Trophoblast cell (in vitro differentiated cells and primary cell): ENCODE results near the gene RAPGEFL1.

Experiments used
- DNase-seq, 2 donors: peaks; one replicate each; pipeline ENCODE4 v3.0.0-alpha.2; 2016
- H2AFZ ChIP-seq: 2 replicates; pipeline ENCODE4 v1.6.1; 2013; ENCODE audit warnings: low read length, moderate library complexity, mild to moderate bottlenecking; ENCODE audit not compliant: insufficient read depth, poor library complexity
- H2AK5ac ChIP-seq: 2 replicates; pipeline ENCODE4 v1.6.1; 2013; ENCODE audit warnings: mild to moderate bottlenecking, low read length
- H2BK120ac ChIP-seq: 2 replicates; pipeline ENCODE4 v1.6.1; 2013; ENCODE audit warnings: low read length, mild to moderate bottlenecking, moderate library complexity; ENCODE audit not compliant: insufficient read depth, poor library complexity
- H2BK12ac ChIP-seq: 2 replicates; pipeline ENCODE4 v1.6.1; 2013; ENCODE audit warnings: mild to moderate bottlenecking, low read length, moderate library complexity
- H2BK5ac ChIP-seq: 2 replicates; pipeline ENCODE4 v1.6.1; 2013; ENCODE audit warnings: low read length, low read depth, moderate library complexity, mild to moderate bottlenecking; ENCODE audit not compliant: poor library complexity
- H3K14ac ChIP-seq: 2 replicates; pipeline ENCODE4 v1.6.1; 2013; ENCODE audit warnings: mild to moderate bottlenecking, low read length
- H3K18ac ChIP-seq: 2 replicates; pipeline ENCODE4 v1.6.1; 2013; ENCODE audit warnings: mild to moderate bottlenecking, low read length
- H3K23ac ChIP-seq: 2 replicates; pipeline ENCODE4 v1.6.1; 2013; ENCODE audit warnings: low read length
- H3K27ac ChIP-seq: 2 replicates; pipeline ENCODE4 v1.5.1; 2013; ENCODE audit warnings: low read depth, mild to moderate bottlenecking, inconsistent platforms, low read length, moderate library complexity
- H3K27me3 ChIP-seq: 2 replicates; pipeline ENCODE4 v1.6.1; 2013; ENCODE audit warnings: inconsistent platforms, mild to moderate bottlenecking, low read length, moderate library complexity; ENCODE audit not compliant: insufficient read depth
- H3K36me3 ChIP-seq, 2 experiments: 1 replicate in 1 of 2; 2 replicates in 1 of 2; pipeline ENCODE4 v1.6.1; 2013; ENCODE audit warnings: low read length in 2 of 2, mild to moderate bottlenecking in 2 of 2, moderate library complexity in 1 of 2; ENCODE audit not compliant: insufficient read depth in 2 of 2, control insufficient read depth in 1 of 2
- H3K4ac ChIP-seq: 2 replicates; pipeline ENCODE4 v1.6.1; 2013; ENCODE audit warnings: low read depth, mild to moderate bottlenecking, low read length, moderate library complexity
- H3K4me1 ChIP-seq, 2 experiments: 1 replicate in 1 of 2; 2 replicates in 1 of 2; pipeline ENCODE4 v1.6.1; 2013; ENCODE audit warnings: low read length in 2 of 2, mild to moderate bottlenecking in 2 of 2, moderate library complexity in 1 of 2; ENCODE audit not compliant: insufficient read depth in 2 of 2, control insufficient read depth in 1 of 2
- H3K4me2 ChIP-seq: 2 replicates; pipeline ENCODE4 v1.6.1; 2013; ENCODE audit warnings: inconsistent platforms, mild to moderate bottlenecking, low read length, moderate library complexity
- H3K4me3 ChIP-seq: 2 replicates; pipeline ENCODE4 v1.5.1; 2013; ENCODE audit warnings: mild to moderate bottlenecking, low read depth, low read length, inconsistent platforms
- H3K79me1 ChIP-seq: one replicate; pipeline ENCODE4 v1.6.1; 2013; ENCODE audit warnings: low read length
- H3K79me2 ChIP-seq: 2 replicates; pipeline ENCODE4 v1.6.1; 2013; ENCODE audit warnings: low read length, mild to moderate bottlenecking; ENCODE audit not compliant: control insufficient read depth, insufficient read depth, poor library complexity
- H3K9ac ChIP-seq: 2 replicates; pipeline ENCODE4 v1.6.1; 2013; ENCODE audit warnings: mild to moderate bottlenecking, low read length
- H3K9me3 ChIP-seq: 2 replicates; pipeline ENCODE4 v1.6.1; 2013; ENCODE audit warnings: low read depth, mild to moderate bottlenecking, control low read depth, inconsistent platforms, low read length; ENCODE audit not compliant: insufficient read depth
- H4K12ac ChIP-seq: 2 replicates; pipeline ENCODE4 v1.6.1; 2013; ENCODE audit warnings: low read depth, mild to moderate bottlenecking, low read length, moderate library complexity
- H4K8ac ChIP-seq: 2 replicates; pipeline ENCODE4 v1.6.1; 2013; ENCODE audit warnings: low read depth, mild to moderate bottlenecking, low read length, moderate library complexity
- H4K91ac ChIP-seq: one replicate; pipeline ENCODE4 v1.6.1; 2013; ENCODE audit warnings: low read depth, mild to moderate bottlenecking, low read length, moderate library complexity
- WGBS: extraction: QIAGEN DNeasy Blood & Tissue Kit; methylation state at CpG from one replicate; pipeline ENCODE4 v1.1.7; 2013; ENCODE audit warnings: missing lambda C conversion rate; ENCODE audit not compliant: insufficient read length, insufficient coverage; ENCODE audit errors: extremely low coverage; 5-methylcytosine and 5-hydroxymethylcytosine counted together

Gene RAPGEFL1

DNA sequence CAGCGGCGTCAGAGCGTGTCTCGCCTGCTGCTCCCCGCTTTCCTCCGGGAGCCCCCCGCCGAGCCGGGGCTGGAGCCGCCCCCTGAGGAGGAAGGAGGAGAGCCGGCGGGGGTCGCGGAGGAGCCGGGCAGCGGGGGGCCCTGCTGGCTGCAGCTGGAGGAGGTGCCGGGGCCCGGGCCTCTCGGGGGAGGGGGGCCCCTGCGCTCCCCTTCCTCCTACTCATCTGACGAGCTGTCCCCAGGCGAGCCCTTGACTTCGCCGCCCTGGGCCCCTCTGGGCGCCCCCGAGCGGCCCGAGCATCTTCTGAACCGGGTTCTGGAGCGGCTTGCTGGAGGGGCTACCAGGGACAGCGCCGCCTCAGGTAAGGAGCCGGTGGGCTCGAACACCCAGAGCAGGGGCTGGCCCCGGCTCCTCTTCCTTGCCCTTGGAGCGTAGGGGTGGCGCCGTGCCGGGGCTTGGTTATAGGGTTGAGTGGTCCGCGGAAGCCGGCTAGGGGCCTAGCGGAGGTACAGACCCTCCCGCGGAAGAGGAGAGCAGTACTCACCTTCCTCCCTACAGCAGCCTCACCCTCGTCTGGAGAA is 841 bp downstream of the RAPGEFL1 start:
- no peaks in the 10 kb centered on the region for H3K79me2 ChIP-seq
- no peak overlapping the region for H2AK5ac ChIP-seq
- peaks cover 0 to 5% of the 10 kb centered on the region in 2 experiments for H3K4me1 ChIP-seq
- H3K18ac ChIP-seq, result no peak overlapping the region
- H3K23ac ChIP-seq, result no peak overlapping the region
- H3K4ac ChIP-seq, result no peak overlapping the region
- no peak overlapping the region for H2AFZ ChIP-seq
- WGBS, result no CpG with 5 or more reads among the region's 46 CpGs
- H3K79me1 ChIP-seq, result peaks cover 3% of the 10 kb centered on the region
- no peak for DNase-seq
- H3K4me3 ChIP-seq, result no peak overlapping the region
- H3K9me3 ChIP-seq, result no peaks in the 10 kb centered on the region
- peak overlapping the region; percentile 99 for H3K4me2 ChIP-seq
- no peak overlapping the region for H3K14ac ChIP-seq
- H4K12ac ChIP-seq, result no peak overlapping the region
- H3K9ac ChIP-seq, result no peak overlapping the region
- no peak overlapping the region for H4K91ac ChIP-seq
- no peak overlapping the region for H2BK120ac ChIP-seq
- peaks cover 6 to 9% of the 10 kb centered on the region in 2 experiments for H3K36me3 ChIP-seq
- no peaks in the 10 kb centered on the region for H3K27me3 ChIP-seq
- no peak overlapping the region for H3K27ac ChIP-seq
- H2BK12ac ChIP-seq, result no peak overlapping the region
- H4K8ac ChIP-seq, result no peak overlapping the region
- no peak overlapping the region for H2BK5ac ChIP-seq

DNA sequence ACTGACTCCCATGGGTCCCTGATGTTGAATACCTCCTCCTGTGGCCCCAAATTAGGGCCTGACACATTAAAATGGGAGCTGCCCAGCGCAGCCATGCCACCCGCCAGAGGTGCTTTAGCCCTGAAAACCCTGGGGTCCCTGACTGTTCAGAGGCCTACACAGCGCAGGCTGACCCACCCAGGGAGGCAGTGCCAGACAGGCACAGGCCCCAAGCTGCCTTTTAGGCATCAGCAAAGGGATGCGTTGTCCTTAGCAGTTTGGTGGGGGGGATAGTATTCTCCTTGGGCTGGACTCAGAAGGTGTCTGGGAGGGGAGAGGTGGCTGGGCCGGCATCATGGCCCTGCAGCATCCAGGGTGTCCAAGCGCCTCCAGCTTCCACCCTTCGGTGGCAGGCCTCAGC is 1.4 kb downstream of the RAPGEFL1 start:
- Histone ChIP-seq H3K79me1 (peaks cover 3% of the 10 kb centered on the region), H3K4me2 (no peak overlapping the region), H3K4me1 (peaks cover 0 to 5% of the 10 kb centered on the region in 2 experiments), H3K27me3 (no peaks in the 10 kb centered on the region), H4K8ac (no peak overlapping the region), H2AFZ (no peak overlapping the region), H3K27ac (no peak overlapping the region), H4K91ac (no peak overlapping the region), H3K23ac (no peak overlapping the region), H2BK120ac (no peak overlapping the region), H3K4ac (no peak overlapping the region), H3K9me3 (no peaks in the 10 kb centered on the region), H3K9ac (no peak overlapping the region), H2AK5ac (no peak overlapping the region), H3K36me3 (peaks cover 6 to 9% of the 10 kb centered on the region in 2 experiments), H3K18ac (no peak overlapping the region), H4K12ac (no peak overlapping the region), H3K79me2 (no peaks in the 10 kb centered on the region), H3K14ac (no peak overlapping the region), H3K4me3 (no peak overlapping the region), H2BK12ac (no peak overlapping the region), H2BK5ac (no peak overlapping the region)
- WGBS, result no CpG with 5 or more reads among the region's 7 CpGs
- no peak for DNase-seq

DNA sequence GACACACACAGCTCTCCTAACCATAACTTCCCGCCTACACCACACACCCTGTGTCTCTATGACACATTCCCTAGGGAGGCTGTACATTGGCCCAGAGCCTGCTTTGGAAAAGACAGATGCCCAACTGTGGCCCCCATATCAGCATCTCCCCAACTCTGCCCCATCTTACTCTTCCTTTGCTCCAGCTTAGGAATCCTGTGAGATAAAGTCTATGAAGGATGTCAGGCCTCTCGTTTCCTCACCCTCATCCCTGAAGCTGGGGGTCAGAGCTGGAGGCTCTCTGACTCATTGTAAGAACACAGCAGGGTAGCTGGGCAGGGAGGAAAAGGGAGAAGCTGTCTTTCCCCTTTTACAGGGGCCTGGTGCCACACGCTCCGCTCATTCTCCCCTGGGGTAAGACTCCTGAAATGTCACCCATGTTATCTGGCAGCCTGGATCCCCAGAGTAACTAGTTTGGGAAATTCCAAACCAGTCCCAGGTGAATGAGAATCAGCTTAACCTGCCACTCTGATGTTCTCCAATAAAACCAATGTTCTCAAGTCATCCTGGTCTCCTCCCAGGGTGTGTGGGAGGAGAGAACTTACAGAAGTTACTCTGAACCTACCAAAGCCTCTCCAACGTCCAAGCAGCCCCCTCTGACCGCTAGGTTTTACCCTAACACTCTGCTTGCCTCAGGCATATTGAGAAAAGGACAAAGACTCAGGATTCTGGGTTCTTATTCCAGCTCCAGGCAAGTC is 2.8 kb downstream of the RAPGEFL1 start:
- Histone ChIP-seq H3K23ac (no peak overlapping the region), H4K8ac (no peak overlapping the region), H4K91ac (no peak overlapping the region), H3K36me3 (peaks cover 3 to 4% of the 10 kb centered on the region in 2 experiments), H3K9me3 (no peaks in the 10 kb centered on the region), H3K27me3 (no peaks in the 10 kb centered on the region), H3K27ac (no peak overlapping the region), H3K9ac (no peak overlapping the region), H3K4ac (no peak overlapping the region), H2AK5ac (no peak overlapping the region), H3K79me2 (no peaks in the 10 kb centered on the region), H3K79me1 (peaks cover 3% of the 10 kb centered on the region), H3K4me1 (peaks cover 0 to 5% of the 10 kb centered on the region in 2 experiments), H4K12ac (no peak overlapping the region), H2BK120ac (no peak overlapping the region), H2BK5ac (no peak overlapping the region), H2AFZ (no peak overlapping the region), H3K4me3 (no peak overlapping the region), H3K18ac (no peak overlapping the region), H2BK12ac (no peak overlapping the region), H3K4me2 (no peak overlapping the region), H3K14ac (no peak overlapping the region)
- DNase-seq, result peak in 1 of 2 donors; percentile 30
- WGBS, result no CpG with 5 or more reads among the region's 6 CpGs

DNA sequence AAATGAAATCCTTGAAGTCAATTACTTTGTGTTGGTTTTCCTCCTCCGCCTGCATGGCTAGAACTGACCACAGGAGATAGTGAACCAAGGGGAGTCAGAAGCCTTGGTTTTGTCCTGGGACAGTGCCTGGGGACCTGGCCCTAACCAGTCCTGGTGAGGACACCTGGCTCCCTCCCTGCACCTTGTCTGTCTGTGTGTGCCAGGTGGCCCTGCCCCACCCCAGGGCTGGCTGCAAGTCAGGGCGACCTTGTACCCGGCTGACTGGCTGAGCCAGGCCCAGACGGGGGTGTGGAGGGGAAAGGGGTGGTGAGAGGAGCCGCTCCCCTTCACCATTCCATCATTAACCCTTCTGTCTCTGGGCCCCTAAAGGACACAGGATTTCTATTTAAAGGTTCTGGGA is 3.4 kb downstream of the RAPGEFL1 start:
- no peak overlapping the region for H2AFZ ChIP-seq
- H3K14ac ChIP-seq, result no peak overlapping the region
- no peak overlapping the region for H4K8ac ChIP-seq
- H3K9ac ChIP-seq, result no peak overlapping the region
- H3K9me3 ChIP-seq, result no peaks in the 10 kb centered on the region
- no peak overlapping the region for H3K23ac ChIP-seq
- H3K4me1 ChIP-seq, result peaks cover 0 to 5% of the 10 kb centered on the region in 2 experiments
- DNase-seq, result no peak
- H2BK5ac ChIP-seq, result no peak overlapping the region
- H2AK5ac ChIP-seq, result no peak overlapping the region
- peaks cover 3 to 4% of the 10 kb centered on the region in 2 experiments for H3K36me3 ChIP-seq
- H3K79me1 ChIP-seq, result peaks cover 3% of the 10 kb centered on the region
- no peak overlapping the region for H2BK12ac ChIP-seq
- H3K4me2 ChIP-seq, result no peak overlapping the region
- H3K79me2 ChIP-seq, result no peaks in the 10 kb centered on the region
- no peak overlapping the region for H3K4ac ChIP-seq
- H4K91ac ChIP-seq, result no peak overlapping the region
- H3K27me3 ChIP-seq, result no peaks in the 10 kb centered on the region
- H3K18ac ChIP-seq, result no peak overlapping the region
- no peak overlapping the region for H2BK120ac ChIP-seq
- no peak overlapping the region for H3K4me3 ChIP-seq
- WGBS, result no CpG with 5 or more reads among the region's 5 CpGs
- no peak overlapping the region for H4K12ac ChIP-seq
- H3K27ac ChIP-seq, result no peak overlapping the region
